Trophoblast cell (in vitro differentiated cells and primary cell): Measurements from ENCODE around the gene RNU2-63P.
"Not testable (repeated sequence)": the region's sequence is repeated elsewhere in the genome, so short reads cannot be mapped to it uniquely, and the experiment has no call there.

ENCODE experiments used
- DNase-seq, 2 donors: peaks; one replicate each; pipeline ENCODE4 v3.0.0-alpha.2; 2016
- H2AFZ ChIP-seq: 2 replicates; pipeline ENCODE4 v1.6.1; 2013; ENCODE audit warnings: low read length, moderate library complexity, mild to moderate bottlenecking; ENCODE audit not compliant: insufficient read depth, poor library complexity
- H2AK5ac ChIP-seq: 2 replicates; pipeline ENCODE4 v1.6.1; 2013; ENCODE audit warnings: mild to moderate bottlenecking, low read length
- H2BK120ac ChIP-seq: 2 replicates; pipeline ENCODE4 v1.6.1; 2013; ENCODE audit warnings: low read length, mild to moderate bottlenecking, moderate library complexity; ENCODE audit not compliant: insufficient read depth, poor library complexity
- H2BK12ac ChIP-seq: 2 replicates; pipeline ENCODE4 v1.6.1; 2013; ENCODE audit warnings: mild to moderate bottlenecking, low read length, moderate library complexity
- H2BK5ac ChIP-seq: 2 replicates; pipeline ENCODE4 v1.6.1; 2013; ENCODE audit warnings: low read length, low read depth, moderate library complexity, mild to moderate bottlenecking; ENCODE audit not compliant: poor library complexity
- H3K14ac ChIP-seq: 2 replicates; pipeline ENCODE4 v1.6.1; 2013; ENCODE audit warnings: mild to moderate bottlenecking, low read length
- H3K18ac ChIP-seq: 2 replicates; pipeline ENCODE4 v1.6.1; 2013; ENCODE audit warnings: mild to moderate bottlenecking, low read length
- H3K23ac ChIP-seq: 2 replicates; pipeline ENCODE4 v1.6.1; 2013; ENCODE audit warnings: low read length
- H3K27ac ChIP-seq: 2 replicates; pipeline ENCODE4 v1.5.1; 2013; ENCODE audit warnings: low read depth, mild to moderate bottlenecking, inconsistent platforms, low read length, moderate library complexity
- H3K27me3 ChIP-seq: 2 replicates; pipeline ENCODE4 v1.6.1; 2013; ENCODE audit warnings: inconsistent platforms, mild to moderate bottlenecking, low read length, moderate library complexity; ENCODE audit not compliant: insufficient read depth
- H3K36me3 ChIP-seq, 2 experiments: 1 replicate in 1 of 2; 2 replicates in 1 of 2; pipeline ENCODE4 v1.6.1; 2013; ENCODE audit warnings: low read length in 2 of 2, mild to moderate bottlenecking in 2 of 2, moderate library complexity in 1 of 2; ENCODE audit not compliant: insufficient read depth in 2 of 2, control insufficient read depth in 1 of 2
- H3K4ac ChIP-seq: 2 replicates; pipeline ENCODE4 v1.6.1; 2013; ENCODE audit warnings: low read depth, mild to moderate bottlenecking, low read length, moderate library complexity
- H3K4me1 ChIP-seq, 2 experiments: 1 replicate in 1 of 2; 2 replicates in 1 of 2; pipeline ENCODE4 v1.6.1; 2013; ENCODE audit warnings: low read length in 2 of 2, mild to moderate bottlenecking in 2 of 2, moderate library complexity in 1 of 2; ENCODE audit not compliant: insufficient read depth in 2 of 2, control insufficient read depth in 1 of 2
- H3K4me2 ChIP-seq: 2 replicates; pipeline ENCODE4 v1.6.1; 2013; ENCODE audit warnings: inconsistent platforms, mild to moderate bottlenecking, low read length, moderate library complexity
- H3K4me3 ChIP-seq: 2 replicates; pipeline ENCODE4 v1.5.1; 2013; ENCODE audit warnings: mild to moderate bottlenecking, low read depth, low read length, inconsistent platforms
- H3K79me1 ChIP-seq: one replicate; pipeline ENCODE4 v1.6.1; 2013; ENCODE audit warnings: low read length
- H3K79me2 ChIP-seq: 2 replicates; pipeline ENCODE4 v1.6.1; 2013; ENCODE audit warnings: low read length, mild to moderate bottlenecking; ENCODE audit not compliant: control insufficient read depth, insufficient read depth, poor library complexity
- H3K9ac ChIP-seq: 2 replicates; pipeline ENCODE4 v1.6.1; 2013; ENCODE audit warnings: mild to moderate bottlenecking, low read length
- H3K9me3 ChIP-seq: 2 replicates; pipeline ENCODE4 v1.6.1; 2013; ENCODE audit warnings: low read depth, mild to moderate bottlenecking, control low read depth, inconsistent platforms, low read length; ENCODE audit not compliant: insufficient read depth
- H4K12ac ChIP-seq: 2 replicates; pipeline ENCODE4 v1.6.1; 2013; ENCODE audit warnings: low read depth, mild to moderate bottlenecking, low read length, moderate library complexity
- H4K8ac ChIP-seq: 2 replicates; pipeline ENCODE4 v1.6.1; 2013; ENCODE audit warnings: low read depth, mild to moderate bottlenecking, low read length, moderate library complexity
- H4K91ac ChIP-seq: one replicate; pipeline ENCODE4 v1.6.1; 2013; ENCODE audit warnings: low read depth, mild to moderate bottlenecking, low read length, moderate library complexity
- WGBS: extraction: QIAGEN DNeasy Blood & Tissue Kit; methylation state at CpG from one replicate; pipeline ENCODE4 v1.1.7; 2013; ENCODE audit warnings: missing lambda C conversion rate; ENCODE audit not compliant: insufficient read length, insufficient coverage; ENCODE audit errors: extremely low coverage; 5-methylcytosine and 5-hydroxymethylcytosine counted together

RNU2-63P gene

DNA sequence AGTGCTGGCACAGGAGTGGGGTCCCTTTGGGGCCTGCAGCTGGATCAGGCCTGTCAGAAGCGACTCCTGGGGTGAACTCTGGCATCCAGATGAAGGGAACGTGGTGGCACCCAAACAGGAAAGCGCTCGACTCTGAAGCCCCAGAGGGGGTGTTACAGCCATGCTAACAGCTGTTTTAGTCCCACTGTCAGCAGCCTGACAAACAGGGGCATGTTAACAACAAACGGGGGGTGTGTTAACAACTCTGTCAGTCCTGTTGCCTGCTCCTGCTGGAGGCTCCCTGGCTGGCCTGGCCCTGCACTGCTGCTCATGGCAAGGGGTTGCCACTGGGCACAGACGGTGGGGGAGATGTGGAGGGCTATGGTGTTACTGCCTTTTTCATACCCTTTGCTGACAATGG lies 2.6 kb upstream of the RNU2-63P start:
- peaks cover 5% of the 10 kb centered on the region for H3K79me2 ChIP-seq
- H3K27ac ChIP-seq: no peak overlapping the region
- no peak overlapping the region for H4K91ac ChIP-seq
- H2BK120ac ChIP-seq: no peak overlapping the region
- H3K9ac ChIP-seq: no peak overlapping the region
- DNase-seq: no peak
- no peak overlapping the region for H4K8ac ChIP-seq
- H2AFZ ChIP-seq: no peak overlapping the region
- no peak overlapping the region for H3K4me3 ChIP-seq
- H2BK12ac ChIP-seq: no peak overlapping the region
- H2BK5ac ChIP-seq: no peak overlapping the region
- H3K9me3 ChIP-seq: no peaks in the 10 kb centered on the region
- H2AK5ac ChIP-seq: no peak overlapping the region
- H3K27me3 ChIP-seq: no peaks in the 10 kb centered on the region
- no peak overlapping the region for H3K14ac ChIP-seq
- no peak overlapping the region for H3K18ac ChIP-seq
- H3K79me1 ChIP-seq: peaks cover 8% of the 10 kb centered on the region
- H3K36me3 ChIP-seq: no peaks in the 10 kb centered on the region
- peaks cover 9 to 13% of the 10 kb centered on the region in 2 experiments for H3K4me1 ChIP-seq
- H3K4ac ChIP-seq: no peak overlapping the region
- no peak overlapping the region for H3K23ac ChIP-seq
- no CpG with 5 or more reads among the region's 6 CpGs for WGBS
- peak overlapping the region; percentile 26 for H4K12ac ChIP-seq
- no peak overlapping the region for H3K4me2 ChIP-seq

GRCh38 chr2:88018077-88018805 lies 1.9 kb upstream of the RNU2-63P start:
- WGBS: no CpG with 5 or more reads among the region's 11 CpGs
- H3K27me3 ChIP-seq, H4K8ac ChIP-seq: not testable (repeated sequence)

GRCh38 chr2:88017780-88018038 lies 1.4 kb upstream of the RNU2-63P start:
- H4K91ac ChIP-seq, H3K27me3 ChIP-seq, H3K9me3 ChIP-seq, H3K14ac ChIP-seq, H2BK12ac ChIP-seq, H2AFZ ChIP-seq, H2BK120ac ChIP-seq, DNase-seq, H3K23ac ChIP-seq, H3K4me2 ChIP-seq, H4K12ac ChIP-seq, H2BK5ac ChIP-seq, H4K8ac ChIP-seq, H3K4me3 ChIP-seq, H3K79me2 ChIP-seq, H3K27ac ChIP-seq, H2AK5ac ChIP-seq, H3K79me1 ChIP-seq, H3K4ac ChIP-seq, H3K18ac ChIP-seq, H3K36me3 ChIP-seq, H3K9ac ChIP-seq: not testable (repeated sequence)
- H3K4me1 ChIP-seq: peaks cover 9 to 13% of the 10 kb centered on the region in 2 experiments
- no CpG with 5 or more reads among the region's 2 CpGs for WGBS

More at GRCh38 chr2:88018077-88018805, 1.9 kb upstream of the RNU2-63P start:
- H3K14ac ChIP-seq, H2AFZ ChIP-seq, H3K23ac ChIP-seq, H4K91ac ChIP-seq, H3K79me1 ChIP-seq, H2AK5ac ChIP-seq, H2BK120ac ChIP-seq, H3K36me3 ChIP-seq, H2BK12ac ChIP-seq, H4K12ac ChIP-seq, H3K18ac ChIP-seq, H3K9ac ChIP-seq, H3K4me3 ChIP-seq, H3K9me3 ChIP-seq, H3K4ac ChIP-seq, H3K4me2 ChIP-seq, H3K79me2 ChIP-seq, H2BK5ac ChIP-seq, H3K27ac ChIP-seq: not testable (repeated sequence)
- peak; percentile 57 to 61 for DNase-seq
- H3K4me1 ChIP-seq: peaks cover 9 to 13% of the 10 kb centered on the region in 2 experiments

DNA sequence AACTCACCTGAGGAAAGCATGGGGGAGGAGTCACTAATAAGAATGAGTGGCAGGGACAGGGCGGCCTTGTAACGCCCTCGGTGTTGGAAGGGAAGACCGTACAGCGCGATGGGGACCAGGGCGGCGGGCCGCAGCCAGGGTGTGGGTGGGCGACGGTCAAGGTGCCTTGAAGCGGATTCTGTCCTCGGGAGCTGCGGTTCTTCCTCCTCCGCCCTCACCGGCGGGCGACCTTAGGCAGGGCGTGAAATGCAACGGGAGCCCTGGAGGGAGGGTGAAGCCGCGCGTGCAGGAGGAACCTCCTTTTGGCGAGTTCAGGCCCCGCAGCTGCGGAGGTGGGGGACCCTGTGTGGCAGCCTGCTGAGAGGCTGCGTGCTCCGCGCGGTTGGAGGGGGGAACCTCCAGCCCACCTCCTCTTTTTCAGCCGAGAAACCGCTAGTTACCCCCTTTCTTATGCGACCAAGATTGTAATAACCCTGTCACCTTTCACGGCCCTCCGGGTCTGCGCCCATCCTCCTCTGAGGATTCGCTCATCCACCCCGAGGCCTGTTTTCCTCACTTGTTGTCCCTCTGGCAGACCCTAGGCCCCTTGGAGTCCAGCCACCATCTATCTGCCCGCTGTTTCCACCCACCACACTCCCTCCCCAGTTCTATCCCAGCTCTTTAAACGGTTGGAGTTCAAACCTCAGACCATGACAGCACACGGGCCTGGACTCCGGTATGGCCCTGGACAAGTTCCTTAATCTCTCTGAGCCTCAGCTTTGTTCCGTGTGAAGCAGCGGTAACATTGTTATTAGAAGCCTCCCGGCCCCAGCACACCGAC lies 823 bp upstream of the RNU2-63P start:
- DNase-seq: peak in 1 of 2 donors; percentile 38
- Histone ChIP-seq H3K14ac (peak overlapping the region; percentile 79), H3K27ac (peak overlapping the region; percentile 32), H3K9ac (peak overlapping the region; percentile 82), H3K4me3 (peak overlapping the region; percentile 72), H2AFZ (peak overlapping the region; percentile 68), H2BK120ac (peak overlapping the region; percentile 85), H2AK5ac (no peak overlapping the region), H3K36me3 (no peaks in the 10 kb centered on the region), H3K4me1 (peaks cover 9 to 13% of the 10 kb centered on the region in 2 experiments), H3K18ac (peak overlapping the region; percentile 55), H3K23ac (no peak overlapping the region), H4K8ac (peak overlapping the region; percentile 68), H3K79me2 (peaks cover 5% of the 10 kb centered on the region), H3K79me1 (peaks cover 8% of the 10 kb centered on the region), H2BK12ac (peak overlapping the region; percentile 54), H4K12ac (peak overlapping the region; percentile 24), H4K91ac (peak overlapping the region; percentile 72), H3K4me2 (peak overlapping the region; percentile 70), H3K9me3 (no peaks in the 10 kb centered on the region), H3K27me3 (no peaks in the 10 kb centered on the region), H2BK5ac (peak overlapping the region; percentile 100), H3K4ac (peak overlapping the region; percentile 19)
- no CpG with 5 or more reads among the region's 46 CpGs for WGBS
